Measurements from ENCODE around the gene HCFC1R1. TPM values are rescaled to one million over a fixed set of nuclear protein-coding genes. Genes with fewer than 3 reads are reported as not detected.

HCFC1R1 gene
- total RNA-seq, 1 donor from 2014 or later, result 117 TPM

- TF ChIP-seq, protein P1, sequence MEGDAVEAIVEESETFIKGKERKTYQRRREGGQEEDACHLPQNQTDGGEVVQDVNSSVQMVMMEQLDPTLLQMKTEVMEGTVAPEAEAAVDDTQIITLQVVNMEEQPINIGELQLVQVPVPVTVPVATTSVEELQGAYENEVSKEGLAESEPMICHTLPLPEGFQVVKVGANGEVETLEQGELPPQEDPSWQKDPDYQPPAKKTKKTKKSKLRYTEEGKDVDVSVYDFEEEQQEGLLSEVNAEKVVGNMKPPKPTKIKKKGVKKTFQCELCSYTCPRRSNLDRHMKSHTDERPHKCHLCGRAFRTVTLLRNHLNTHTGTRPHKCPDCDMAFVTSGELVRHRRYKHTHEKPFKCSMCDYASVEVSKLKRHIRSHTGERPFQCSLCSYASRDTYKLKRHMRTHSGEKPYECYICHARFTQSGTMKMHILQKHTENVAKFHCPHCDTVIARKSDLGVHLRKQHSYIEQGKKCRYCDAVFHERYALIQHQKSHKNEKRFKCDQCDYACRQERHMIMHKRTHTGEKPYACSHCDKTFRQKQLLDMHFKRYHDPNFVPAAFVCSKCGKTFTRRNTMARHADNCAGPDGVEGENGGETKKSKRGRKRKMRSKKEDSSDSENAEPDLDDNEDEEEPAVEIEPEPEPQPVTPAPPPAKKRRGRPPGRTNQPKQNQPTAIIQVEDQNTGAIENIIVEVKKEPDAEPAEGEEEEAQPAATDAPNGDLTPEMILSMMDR (IDR thresholded peaks at IDR 0.05; ENCODE audit: partially characterized antibody, unreplicated experiment), result peak; percentile 70
- peak within 1 kb of the TSS; percentile 78 for H3K27ac Mint-ChIP-seq (ENCODE audit: unreplicated experiment)
- peak within 1 kb of the TSS; percentile 90 for H3K4me3 Mint-ChIP-seq (ENCODE audit: unreplicated experiment)
- peaks cover 9% of the 10 kb centered on the region for H3K4me1 Mint-ChIP-seq (ENCODE audit: low read depth, unreplicated experiment)
- H3K9me3 Mint-ChIP-seq (ENCODE audit: unreplicated experiment), result peaks cover 2% of the 10 kb centered on the region
- no peaks in the 10 kb centered on the region for H3K36me3 Mint-ChIP-seq (ENCODE audit: unreplicated experiment)
- peak; percentile 90 for DNase-seq
- peaks cover 19% of the 10 kb centered on the region for H3K27me3 Mint-ChIP-seq (ENCODE audit: unreplicated experiment)
These were observed 5.8 kb downstream of the HCFC1R1 start, which contains the start of gene CLDN6 for GRCh38 chr16:3017794-3018506. Gene CLDN6, minus strand, starts transcription at chr16:3018183. Its CDS starts 2,162 bp downstream, at chr16:3016021.

DNA sequence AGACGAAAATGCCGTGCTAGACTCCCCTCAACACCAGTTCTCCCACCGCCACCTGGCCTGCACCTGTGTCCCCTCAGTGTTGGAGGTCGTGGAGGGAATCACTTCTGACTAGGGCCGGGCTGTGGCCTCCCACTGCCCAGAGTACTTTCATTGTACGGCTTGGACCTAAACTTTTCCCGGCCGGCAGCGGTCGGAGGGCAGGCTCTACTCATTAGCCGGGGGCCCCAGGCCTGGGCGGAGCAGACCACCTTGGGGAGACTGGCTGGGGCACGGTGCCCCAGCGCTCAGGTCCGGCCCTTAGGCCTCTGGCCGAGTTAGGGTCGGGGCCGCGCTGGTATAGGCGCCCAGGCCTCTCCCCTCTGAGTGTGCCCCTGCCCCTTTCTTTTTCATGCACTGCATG lies 6.4 kb downstream of the HCFC1R1 start:
- no peak overlapping the region for H3K27ac Mint-ChIP-seq (ENCODE audit: unreplicated experiment)
- H3K4me1 Mint-ChIP-seq (ENCODE audit: low read depth, unreplicated experiment), result peaks cover 7% of the 10 kb centered on the region
- peaks cover 2% of the 10 kb centered on the region for H3K9me3 Mint-ChIP-seq (ENCODE audit: unreplicated experiment)
- H3K4me3 Mint-ChIP-seq (ENCODE audit: unreplicated experiment), result peak overlapping the region; percentile 76
- no peak for DNase-seq
- TF ChIP-seq, protein P1 (IDR thresholded peaks at IDR 0.05; ENCODE audit: partially characterized antibody, unreplicated experiment), result no peak
- peaks cover 19% of the 10 kb centered on the region for H3K27me3 Mint-ChIP-seq (ENCODE audit: unreplicated experiment)
- no peaks in the 10 kb centered on the region for H3K36me3 Mint-ChIP-seq (ENCODE audit: unreplicated experiment)

DNA sequence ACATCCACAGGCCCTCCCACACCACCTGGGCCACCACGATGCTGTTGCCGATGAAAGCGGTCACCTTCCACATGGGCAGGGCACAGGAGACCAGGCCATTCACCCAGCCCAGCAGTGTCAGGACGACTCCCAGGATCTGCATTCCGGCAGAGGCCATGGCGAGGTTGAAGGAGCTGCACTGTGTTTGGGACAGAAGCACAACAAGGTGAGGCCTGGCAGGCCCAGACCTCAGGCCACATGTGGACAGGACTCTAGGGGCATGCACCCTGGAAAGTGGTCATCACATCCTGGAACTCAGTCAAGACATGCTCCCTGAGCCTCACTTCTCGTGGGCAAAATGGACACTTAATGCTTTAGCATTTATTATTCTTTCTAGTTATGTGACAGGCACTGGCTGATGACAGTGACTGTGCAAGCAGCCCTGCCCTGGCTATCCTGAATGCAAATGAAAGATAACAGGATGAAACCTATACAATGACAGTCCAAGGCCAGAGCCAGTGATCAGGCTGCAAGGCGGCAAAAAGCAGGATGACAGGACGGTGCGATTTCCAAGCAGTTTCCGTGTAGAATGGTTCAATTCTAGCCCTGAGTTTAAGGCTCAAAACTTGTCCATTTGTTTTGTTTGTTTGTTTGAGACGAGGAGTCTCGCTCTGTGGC lies 7.7 kb downstream of the HCFC1R1 start:
- Mint-ChIP-seq H3K27me3 (ENCODE audit: unreplicated experiment) (peaks cover 16% of the 10 kb centered on the region), H3K36me3 (ENCODE audit: unreplicated experiment) (no peaks in the 10 kb centered on the region), H3K4me3 (ENCODE audit: unreplicated experiment) (no peak overlapping the region), H3K9me3 (ENCODE audit: unreplicated experiment) (peaks cover 5% of the 10 kb centered on the region), H3K4me1 (ENCODE audit: low read depth, unreplicated experiment) (no peaks in the 10 kb centered on the region), H3K27ac (ENCODE audit: unreplicated experiment) (no peak overlapping the region)
- TF ChIP-seq, protein P1 (IDR thresholded peaks at IDR 0.05; ENCODE audit: partially characterized antibody, unreplicated experiment), result no peak
- no peak for DNase-seq

DNA sequence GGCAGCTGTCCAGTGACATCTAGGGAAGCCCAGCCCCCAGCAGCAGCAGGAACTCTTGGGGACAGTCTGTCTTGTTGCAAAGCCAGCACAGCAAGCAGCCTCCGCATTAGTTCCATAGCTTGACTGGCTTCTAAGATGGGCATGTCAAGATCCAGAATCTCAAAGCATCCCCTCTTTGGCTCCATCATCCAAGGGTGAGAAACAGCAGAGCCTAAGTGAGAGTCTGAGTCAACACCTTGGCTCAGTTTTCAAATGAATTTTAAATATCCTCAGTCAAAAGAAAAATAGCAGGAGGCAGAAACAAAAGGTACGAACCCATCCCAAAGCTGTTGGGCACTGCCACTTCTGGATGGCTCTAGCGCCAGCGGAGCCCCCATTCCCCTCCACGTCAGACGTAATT lies 8.8 kb downstream of the HCFC1R1 start:
- no peak for DNase-seq
- H3K27ac Mint-ChIP-seq (ENCODE audit: unreplicated experiment), result no peak overlapping the region
- H3K27me3 Mint-ChIP-seq (ENCODE audit: unreplicated experiment), result peaks cover 16% of the 10 kb centered on the region
- TF ChIP-seq, protein P1 (IDR thresholded peaks at IDR 0.05; ENCODE audit: partially characterized antibody, unreplicated experiment), result no peak
- H3K36me3 Mint-ChIP-seq (ENCODE audit: unreplicated experiment), result no peaks in the 10 kb centered on the region
- H3K4me1 Mint-ChIP-seq (ENCODE audit: low read depth, unreplicated experiment), result no peaks in the 10 kb centered on the region
- H3K4me3 Mint-ChIP-seq (ENCODE audit: unreplicated experiment), result peak overlapping the region; percentile 15
- peaks cover 4% of the 10 kb centered on the region for H3K9me3 Mint-ChIP-seq (ENCODE audit: unreplicated experiment)
